Esophagus muscularis mucosa (tissue), 4 donors: Measurements from ENCODE around the gene GPR61. TPM values are rescaled to one million over a fixed set of nuclear protein-coding genes. Genes with fewer than 3 reads are reported as not detected.

Source experiments
- DNase-seq: peaks from one replicate; pipeline ENCODE4 v3.0.0-alpha.2; 2017; ENCODE audit errors: extremely low spot score
- H3K27ac ChIP-seq, 4 donors: fragments of 200-600 bp; sonication (generic); replicated peaks in 1 of 4; 1 replicate in 3 of 4; 2 replicates in 1 of 4; pipeline ENCODE4 v1.5.1; 2016 to 2019; ENCODE audit warnings: mild to moderate bottlenecking in 1 of 4
- H3K27me3 ChIP-seq, 4 donors: fragments of 200-600 bp; sonication (generic); one replicate each; pipeline versions ENCODE4 v1.5.1 to v1.6.0; 2016 to 2019
- H3K36me3 ChIP-seq, 4 donors: fragments of 200-600 bp; sonication (generic); one replicate each; pipeline ENCODE4 v1.5.1; 2016 to 2019
- H3K4me1 ChIP-seq, 4 donors: fragments of 200-600 bp; sonication (generic); one replicate each; pipeline ENCODE4 v1.5.1; 2016 to 2019
- H3K4me3 ChIP-seq, 4 donors: fragments of 200-600 bp; sonication (generic); 1 replicate in 2 of 4; 2 replicates in 2 of 4; pipeline ENCODE4 v1.5.1; 2016 to 2019; ENCODE audit warnings: mild to moderate bottlenecking in 4 of 4, moderate library complexity in 1 of 4
- H3K9me3 ChIP-seq, 4 donors: fragments of 200-600 bp; sonication (generic); 1 replicate in 3 of 4; 2 replicates in 1 of 4; pipeline ENCODE4 v1.5.1; 2016 to 2019
- CTCF ChIP-seq, 3 experiments: fragments of 200-600 bp in 2 of 3; fragments of 450-650 bp in 1 of 3; sonication (generic) in 2 of 3; IDR thresholded peaks; one replicate each; pipeline ENCODE4 v1.5.1; 2017 to 2019; ENCODE audit warnings: antibody characterized with exemption in 3 of 3, mild to moderate bottlenecking in 2 of 3, moderate library complexity in 1 of 3
- EP300 ChIP-seq: sonication (generic); formaldehyde crosslinking; IDR thresholded peaks from one replicate; pipeline ENCODE4 v1.6.1; 2017; ENCODE audit warnings: antibody characterized with exemption
- POLR2A ChIP-seq: fragments of 450-650 bp; IDR thresholded peaks from one replicate; pipeline ENCODE4 v1.6.1; 2017; ENCODE audit warnings: antibody characterized with exemption, moderate library complexity, mild to moderate bottlenecking, low read depth
- POLR2AphosphoS5 ChIP-seq, 2 donors: sonication (generic); formaldehyde crosslinking; IDR thresholded peaks; one replicate each; pipeline ENCODE4 v1.6.1; 2017; ENCODE audit warnings: antibody characterized with exemption in 2 of 2
- WGBS: methylation state at CpG from one replicate; pipeline ENCODE4 v1.1.5; 2018; 5-methylcytosine and 5-hydroxymethylcytosine counted together
- intact Hi-C: fragments of 100-400 bp; cut with DNase I; formaldehyde crosslinking; loops from one replicate; pipeline ENCODE4 v1.15.1; 2023
- total RNA-seq, 4 donors: library from RNA; depleted of rRNA; stranded (reverse); fragments of >200 nt; gene quantifications; one replicate each; pipeline versions ENCODE4 v1.1.0 to v1.2.1, GENCODE V29; 2016

Gene GPR61
- total RNA-seq, 4 donors from 2014 or later: not detected

GRCh38 chr1:109542657-109543056, 3.0 kb downstream of the GPR61 start:
- Histone ChIP-seq H3K27ac (no peak overlapping the region), H3K36me3 (no peaks in the 10 kb centered on the region), H3K9me3 (no peaks in the 10 kb centered on the region), H3K4me1 (peaks cover 12 to 13% (median 13%) of the 10 kb centered on the region in 4 donors), H3K27me3 (peaks cover 0 to 5% (median 0%) of the 10 kb centered on the region in 4 donors), H3K4me3 (no peak overlapping the region)
- intact Hi-C loops: loop anchor here (5.0 to 10.0 kb wide), 2 partner anchors 215 to 442 kb away; partner anchors contain the start of gene AHCYL1
- 82% methylated on average over 7 of the region's 10 CpGs for WGBS
- no peak for DNase-seq
- TF ChIP-seq CTCF (IDR thresholded peaks at IDR 0.05): no peak
- no peak for TF ChIP-seq EP300
- TF ChIP-seq POLR2A: no peak
- no peak for TF ChIP-seq POLR2AphosphoS5 (IDR thresholded peaks at IDR 0.05)

GRCh38 chr1:109543283-109543987, 3.8 kb downstream of the GPR61 start:
- Histone ChIP-seq H3K4me3 (no peak overlapping the region), H3K27ac (no peak overlapping the region), H3K27me3 (peaks cover 0 to 5% (median 0%) of the 10 kb centered on the region in 4 donors), H3K9me3 (no peaks in the 10 kb centered on the region), H3K36me3 (no peaks in the 10 kb centered on the region), H3K4me1 (peaks cover 12 to 16% (median 15%) of the 10 kb centered on the region in 4 donors)
- WGBS: 90% methylated on average over 24 of the region's 24 CpGs
- intact Hi-C loops: loop anchor here (5.0 to 10.0 kb wide), 2 partner anchors 214 to 441 kb away; partner anchors contain the start of gene AHCYL1
- no peak for DNase-seq
- TF ChIP-seq POLR2AphosphoS5 (IDR thresholded peaks at IDR 0.05) (no peak), CTCF (IDR thresholded peaks at IDR 0.05) (no peak), EP300 (no peak), POLR2A (no peak)

GRCh38 chr1:109543988-109544735, 4.5 kb downstream of the GPR61 start:
- TF ChIP-seq CTCF (IDR thresholded peaks at IDR 0.05) (no peak), POLR2A (no peak), POLR2AphosphoS5 (IDR thresholded peaks at IDR 0.05) (no peak), EP300 (no peak)
- intact Hi-C loops: loop anchor here (5.0 to 10.0 kb wide), 2 partner anchors 213 to 441 kb away; partner anchors contain the start of gene AHCYL1
- no peak overlapping the region for H3K27ac ChIP-seq
- no peaks in the 10 kb centered on the region for H3K9me3 ChIP-seq
- no peaks in the 10 kb centered on the region for H3K36me3 ChIP-seq
- no peak for DNase-seq
- 65% methylated on average over 6 of the region's 14 CpGs for WGBS
- H3K4me3 ChIP-seq: no peak overlapping the region
- peaks cover 0 to 5% (median 0%) of the 10 kb centered on the region in 4 donors for H3K27me3 ChIP-seq
- peaks cover 12 to 19% (median 17%) of the 10 kb centered on the region in 4 donors for H3K4me1 ChIP-seq

GRCh38 chr1:109546311-109547109, 6.8 kb downstream of the GPR61 start:
- H3K27ac ChIP-seq: peak overlapping the region; percentile 94 to 96 (median 96)
- H3K36me3 ChIP-seq: no peaks in the 10 kb centered on the region
- no peaks in the 10 kb centered on the region for H3K9me3 ChIP-seq
- DNase-seq: no peak
- intact Hi-C loops: loop anchor here (2.0 to 10.0 kb wide), 2 partner anchors 226 to 438 kb away; partner anchors contain the start of gene AHCYL1
- H3K4me3 ChIP-seq: peak overlapping the region; percentile 29 to 96 (median 91)
- TF ChIP-seq EP300: no peak
- TF ChIP-seq CTCF (IDR thresholded peaks at IDR 0.05): peak; percentile 86 to 94 (median 88)
- peak; percentile 44 to 72 for TF ChIP-seq POLR2AphosphoS5 (IDR thresholded peaks at IDR 0.05)
- 36% methylated on average over 5 of the region's 5 CpGs for WGBS
- H3K4me1 ChIP-seq: peaks cover 21 to 41% (median 40%) of the 10 kb centered on the region in 4 donors
- peaks cover 0 to 5% (median 0%) of the 10 kb centered on the region in 4 donors for H3K27me3 ChIP-seq
